Activated CD4-positive, alpha-beta memory T cell treated with anti-CD3 and anti-CD28 coated beads for 36 hours (primary cell): ENCODE data around the gene RORC. TPM values are rescaled to one million over a fixed set of nuclear protein-coding genes. Genes with fewer than 3 reads are reported as not detected.
A peak's percentile ranks its signal among the peaks of the same experiment; 100 is the strongest.

ENCODE experiments used
- CTCF ChIA-PET: fragments of 350-600 bp; sonication (Branson Sonifier 250); formaldehyde crosslinking; loops from one replicate; lab custom pipeline; 2021; ENCODE audit warnings: antibody characterized with exemption, inconsistent platforms; lab: Charles Lee
- POLR2A ChIA-PET: fragments of 350-600 bp; sonication (Branson Sonifier 250); formaldehyde crosslinking; loops from one replicate; lab custom pipeline; 2021; ENCODE audit warnings: antibody characterized with exemption; lab: Charles Lee
- DNase-seq: peaks from one replicate; pipeline ENCODE4 v3.0.0-alpha.2; 2020
- H3K27ac Mint-ChIP-seq: one replicate; pipeline ENCODE4 v1.8.0; 2021; ENCODE audit warnings: mixed read lengths
- H3K27me3 Mint-ChIP-seq: one replicate; pipeline ENCODE4 v1.8.0; 2021; ENCODE audit warnings: mixed read lengths
- H3K36me3 Mint-ChIP-seq: one replicate; pipeline ENCODE4 v1.8.0; 2021; ENCODE audit warnings: mixed read lengths
- H3K4me1 Mint-ChIP-seq: one replicate; pipeline ENCODE4 v1.8.0; 2021; ENCODE audit warnings: low read depth, mixed read lengths
- H3K4me3 Mint-ChIP-seq: one replicate; pipeline ENCODE4 v1.8.0; 2021; ENCODE audit warnings: mild to moderate bottlenecking, mixed read lengths
- H3K9me3 Mint-ChIP-seq: one replicate; pipeline ENCODE4 v1.8.0; 2021; ENCODE audit warnings: mixed read lengths
- intact Hi-C: fragments of 100-400 bp; cut with micrococcal nuclease; formaldehyde crosslinking; loops from one replicate; pipeline ENCODE4 v1.15.1; 2023
- total RNA-seq, 2 experiments: library from RNA; stranded (reverse); gene quantifications; one replicate each; pipeline ENCODE4 v1.2.3, GENCODE V29; 2021

The RORC gene
- total RNA-seq, 2 experiments from 2014 or later = 9.9 to 10.9 TPM

DNA sequence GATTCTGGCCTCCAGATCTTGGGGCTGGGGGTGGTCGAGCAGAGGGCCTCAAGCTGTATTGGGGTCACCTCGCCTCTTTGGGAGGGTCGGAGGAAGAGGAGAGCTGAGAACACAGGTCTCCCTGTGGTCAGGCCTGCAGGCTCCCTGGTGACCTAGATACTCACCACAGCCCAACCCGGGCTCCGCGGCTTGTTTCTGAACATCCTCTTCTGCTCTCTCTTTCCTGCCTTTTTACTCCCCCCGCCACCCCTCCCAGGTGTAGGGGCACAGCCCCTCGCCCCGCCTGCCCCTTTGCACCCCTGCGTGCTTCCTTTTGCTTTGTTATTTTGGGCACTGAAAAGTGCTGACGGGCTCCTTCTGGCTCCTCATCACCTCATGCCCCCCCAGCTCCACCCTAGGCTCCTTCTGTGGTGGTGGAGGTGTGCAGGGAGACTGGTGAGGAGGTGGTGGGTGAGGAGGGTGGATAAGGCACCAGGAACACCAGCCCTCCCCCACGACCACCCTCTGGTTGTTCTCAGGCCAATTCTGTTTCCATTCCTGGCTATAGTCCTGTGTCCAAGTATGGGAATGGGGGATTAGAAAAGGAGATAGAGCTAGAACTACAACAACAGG, 15.8 kb downstream of the RORC start:
- Mint-ChIP-seq H3K27ac (peak overlapping the region; percentile 44), H3K4me3 (no peak overlapping the region), H3K27me3 (no peaks in the 10 kb centered on the region), H3K4me1 (peaks cover 57% of the 10 kb centered on the region), H3K9me3 (no peaks in the 10 kb centered on the region), H3K36me3 (no peaks in the 10 kb centered on the region)
- CTCF ChIA-PET = interaction anchor here (1.7 kb wide), 1 partner anchor 222 kb away, joined by 3 read pairs; no protein-coding TSS in a partner anchor
- intact Hi-C loops = no loop called here
- POLR2A ChIA-PET = interaction anchor here (0.5 kb wide), 1 partner anchor 373 kb away, joined by 3 read pairs; no protein-coding TSS in a partner anchor
- peak; percentile 55 for DNase-seq

DNA sequence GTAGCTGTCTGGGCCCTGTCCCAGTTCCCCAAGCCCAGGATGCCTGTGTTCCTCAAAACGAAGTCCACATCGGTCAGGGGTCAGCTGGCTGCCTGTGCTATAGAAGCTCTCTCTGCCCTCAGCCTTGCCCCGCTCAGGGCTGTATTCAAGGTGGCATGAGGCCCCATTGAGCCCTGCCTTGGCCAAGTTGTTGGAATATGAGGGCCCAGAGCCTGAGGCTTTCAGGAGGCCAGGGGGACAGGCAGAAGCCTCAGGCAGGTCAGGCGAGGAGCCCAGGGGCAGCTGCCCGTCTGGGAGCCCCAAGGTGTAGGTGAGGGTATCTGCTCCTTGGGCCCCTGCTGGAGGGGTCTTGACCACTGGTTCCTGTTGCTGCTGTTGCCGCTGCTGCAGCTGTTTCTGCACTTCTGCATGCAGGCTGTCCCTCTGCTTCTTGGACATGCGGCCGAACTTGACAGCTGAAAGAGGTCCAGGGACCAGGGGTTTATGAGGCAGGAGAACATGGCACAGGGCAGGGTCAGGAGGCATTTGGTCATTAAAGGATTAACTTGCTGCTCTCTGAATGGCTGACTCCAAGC, 16.5 kb downstream of the RORC start:
- Mint-ChIP-seq H3K27me3 (no peaks in the 10 kb centered on the region), H3K4me3 (no peak overlapping the region), H3K4me1 (peaks cover 49% of the 10 kb centered on the region), H3K9me3 (no peaks in the 10 kb centered on the region), H3K27ac (peak overlapping the region; percentile 44), H3K36me3 (no peaks in the 10 kb centered on the region)
- ChIA-PET CTCF (interaction anchor here (0.6 kb wide), 1 partner anchor 20 kb away, joined by 3 read pairs; no protein-coding TSS in a partner anchor), POLR2A (no interaction called here)
- no peak for DNase-seq
- intact Hi-C loops = no loop called here

DNA sequence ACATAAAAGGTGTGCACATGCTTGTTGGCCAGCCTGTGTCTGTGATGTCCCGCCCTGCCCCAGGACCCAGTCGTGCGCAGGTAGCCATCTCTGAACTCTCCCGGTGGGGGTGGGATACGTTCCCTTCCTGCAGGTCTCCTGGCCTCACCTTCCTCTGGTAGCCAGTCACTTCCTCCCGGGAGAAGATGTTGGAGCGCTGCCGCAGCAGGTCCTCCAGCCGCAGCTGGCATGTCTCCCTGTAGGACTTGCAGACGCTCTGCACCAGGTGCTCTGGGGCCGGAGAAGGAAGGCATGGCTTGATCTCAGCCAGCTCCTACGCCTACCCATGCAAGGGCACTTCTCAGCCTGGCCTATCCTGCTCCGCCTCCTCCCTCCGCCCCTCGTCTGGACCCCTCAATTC, 17.2 kb downstream of the RORC start:
- H3K9me3 Mint-ChIP-seq = no peaks in the 10 kb centered on the region
- H3K27me3 Mint-ChIP-seq = no peaks in the 10 kb centered on the region
- CTCF ChIA-PET = interaction anchor here (0.6 kb wide), 1 partner anchor 19 kb away, joined by 3 read pairs; no protein-coding TSS in a partner anchor
- peaks cover 43% of the 10 kb centered on the region for H3K4me1 Mint-ChIP-seq
- no peak overlapping the region for H3K4me3 Mint-ChIP-seq
- POLR2A ChIA-PET = no interaction called here
- intact Hi-C loops = no loop called here
- no peak overlapping the region for H3K27ac Mint-ChIP-seq
- no peaks in the 10 kb centered on the region for H3K36me3 Mint-ChIP-seq
- DNase-seq = no peak

DNA sequence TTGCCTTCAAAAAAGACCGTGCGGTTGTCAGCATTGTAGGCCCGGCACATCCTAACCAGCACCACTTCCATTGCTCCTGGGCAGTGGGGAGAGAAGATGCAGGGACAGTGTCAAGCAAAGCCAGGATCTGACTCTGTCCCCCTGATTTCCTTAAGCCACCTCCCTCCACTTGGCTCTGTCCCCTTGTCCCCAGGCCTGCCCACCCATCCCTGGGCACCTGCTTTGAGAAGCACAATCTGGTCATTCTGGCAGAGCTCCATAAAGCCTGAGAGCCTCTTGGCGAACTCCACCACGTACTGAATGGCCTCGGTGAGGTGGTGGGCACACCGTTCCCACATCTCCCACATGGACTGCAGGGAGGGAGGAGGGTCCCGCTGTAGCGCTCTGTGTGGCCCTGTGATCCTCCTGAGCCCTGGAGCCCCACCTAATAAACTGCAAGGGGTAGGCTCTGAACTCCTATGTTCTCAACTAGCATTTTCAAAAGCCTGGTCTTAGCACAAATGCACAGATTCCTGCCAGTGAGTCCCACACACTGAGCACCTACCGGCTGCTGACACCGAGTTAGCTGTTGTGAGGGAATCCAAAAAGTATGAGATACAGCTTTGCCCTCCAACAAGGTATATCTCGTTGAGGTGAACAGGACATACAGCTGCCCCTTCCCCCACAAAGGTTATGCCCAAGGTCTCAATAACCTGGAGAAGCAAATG, 18.2 kb downstream of the RORC start:
- Mint-ChIP-seq H3K4me1 (peaks cover 36% of the 10 kb centered on the region), H3K27ac (no peak overlapping the region), H3K4me3 (no peak overlapping the region), H3K9me3 (no peaks in the 10 kb centered on the region), H3K36me3 (no peaks in the 10 kb centered on the region), H3K27me3 (no peaks in the 10 kb centered on the region)
- intact Hi-C loops = no loop called here
- DNase-seq = no peak
- ChIA-PET CTCF (interaction anchor here (1.5 kb wide), 1 partner anchor 22 kb away, joined by 3 read pairs; no protein-coding TSS in a partner anchor), POLR2A (no interaction called here)

DNA sequence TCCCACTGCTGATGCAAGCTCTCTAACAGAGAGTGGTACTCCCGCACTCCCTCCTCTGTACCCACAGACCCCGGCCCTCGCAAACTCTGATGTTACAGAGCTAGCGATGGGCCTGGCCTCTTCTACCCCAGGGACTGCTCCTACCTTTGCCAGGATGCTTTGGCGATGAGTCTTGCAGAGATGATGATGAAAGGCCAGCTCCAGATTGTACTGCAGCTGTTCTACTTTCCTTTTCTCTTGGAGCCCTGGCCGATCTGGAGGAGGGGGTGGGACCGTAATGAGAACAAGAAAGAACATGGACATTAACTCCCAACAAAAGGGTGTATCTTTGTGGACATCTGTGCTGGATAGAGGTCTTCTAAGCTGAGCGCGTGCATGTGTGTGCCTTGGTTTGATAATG, 20.4 kb downstream of the RORC start:
- H3K36me3 Mint-ChIP-seq = no peaks in the 10 kb centered on the region
- H3K9me3 Mint-ChIP-seq = no peaks in the 10 kb centered on the region
- no peaks in the 10 kb centered on the region for H3K27me3 Mint-ChIP-seq
- DNase-seq = no peak
- intact Hi-C loops = no loop called here
- H3K4me1 Mint-ChIP-seq = peaks cover 23% of the 10 kb centered on the region
- ChIA-PET POLR2A (interaction anchor here (1.2 kb wide), 1 partner anchor 16 kb away, joined by 4 read pairs; no protein-coding TSS in a partner anchor), CTCF (interaction anchor here (1.2 to 1.4 kb wide), 2 partner anchors 10 to 25 kb away, joined by 3 to 5 read pairs; no protein-coding TSS in a partner anchor)
- H3K4me3 Mint-ChIP-seq = no peak overlapping the region
- H3K27ac Mint-ChIP-seq = no peak overlapping the region

DNA sequence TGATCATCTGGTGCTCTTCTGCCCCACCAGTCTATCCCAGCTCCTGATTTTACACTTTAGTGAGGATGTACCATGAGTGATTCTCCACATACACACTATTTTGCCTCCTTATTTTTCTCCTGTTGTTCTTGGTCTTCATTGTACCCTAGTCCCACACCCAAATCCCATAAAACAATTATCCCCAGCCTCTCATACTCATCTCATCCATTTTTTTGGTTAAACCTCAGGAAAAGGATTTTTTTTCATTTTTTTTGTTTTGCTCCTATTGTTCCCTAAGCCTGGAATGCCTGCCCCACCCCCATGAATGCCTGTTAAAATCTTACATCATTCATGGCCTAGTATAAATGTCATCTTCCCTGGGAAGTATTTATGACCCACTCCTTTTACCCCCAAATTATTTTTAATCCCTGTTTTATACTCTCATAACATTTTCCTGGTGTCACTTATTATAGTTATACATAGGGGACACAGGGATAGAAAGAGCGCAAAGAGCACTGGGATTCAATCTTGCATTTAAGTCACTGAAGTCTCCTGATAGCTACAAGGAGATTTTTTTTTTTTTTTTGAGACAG, 21.5 kb downstream of the RORC start:
- ChIA-PET POLR2A (no interaction called here), CTCF (no interaction called here)
- H3K27me3 Mint-ChIP-seq = no peaks in the 10 kb centered on the region
- no peaks in the 10 kb centered on the region for H3K9me3 Mint-ChIP-seq
- intact Hi-C loops = no loop called here
- H3K36me3 Mint-ChIP-seq = no peaks in the 10 kb centered on the region
- H3K4me1 Mint-ChIP-seq = peaks cover 12% of the 10 kb centered on the region
- H3K27ac Mint-ChIP-seq = no peak overlapping the region
- no peak for DNase-seq
- no peak overlapping the region for H3K4me3 Mint-ChIP-seq

DNA sequence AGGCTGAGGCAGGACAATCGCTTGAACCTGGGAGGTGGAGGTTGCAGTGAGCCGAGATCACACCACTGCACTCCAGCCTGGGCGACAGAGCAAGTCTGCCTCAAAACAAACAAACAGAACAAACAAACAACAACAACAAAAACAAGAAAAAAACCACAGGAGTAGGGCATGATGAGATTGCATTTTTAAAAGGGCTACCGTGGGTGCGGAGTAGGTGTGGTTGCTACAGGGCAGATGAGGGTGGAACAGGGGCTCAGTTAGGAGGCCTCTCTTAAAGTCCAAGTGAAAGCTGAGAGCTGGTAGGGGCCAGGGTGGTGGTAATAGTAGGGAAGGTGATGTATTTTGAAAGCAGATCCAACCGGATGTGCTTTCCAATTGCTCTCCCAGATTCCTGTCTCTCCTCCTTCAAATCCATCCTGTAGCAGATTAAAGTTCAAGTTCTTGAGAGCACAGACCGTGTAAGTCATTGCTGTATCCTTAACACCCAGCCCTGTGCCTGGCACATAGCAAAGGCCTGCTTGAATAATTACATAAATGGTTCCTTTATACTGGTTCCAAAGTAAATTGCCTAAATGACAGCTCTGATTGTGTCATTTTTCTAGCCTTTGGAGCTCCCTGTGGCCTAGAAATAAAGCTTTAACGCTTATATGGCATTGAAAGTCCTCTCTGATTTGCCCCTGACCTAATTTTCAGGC, 22.2 kb downstream of the RORC start:
- no peaks in the 10 kb centered on the region for H3K36me3 Mint-ChIP-seq
- H3K4me3 Mint-ChIP-seq = no peak overlapping the region
- no peak for DNase-seq
- H3K27me3 Mint-ChIP-seq = no peaks in the 10 kb centered on the region
- H3K27ac Mint-ChIP-seq = no peak overlapping the region
- ChIA-PET POLR2A (no interaction called here), CTCF (no interaction called here)
- intact Hi-C loops = no loop called here
- H3K9me3 Mint-ChIP-seq = no peaks in the 10 kb centered on the region
- peaks cover 7% of the 10 kb centered on the region for H3K4me1 Mint-ChIP-seq

DNA sequence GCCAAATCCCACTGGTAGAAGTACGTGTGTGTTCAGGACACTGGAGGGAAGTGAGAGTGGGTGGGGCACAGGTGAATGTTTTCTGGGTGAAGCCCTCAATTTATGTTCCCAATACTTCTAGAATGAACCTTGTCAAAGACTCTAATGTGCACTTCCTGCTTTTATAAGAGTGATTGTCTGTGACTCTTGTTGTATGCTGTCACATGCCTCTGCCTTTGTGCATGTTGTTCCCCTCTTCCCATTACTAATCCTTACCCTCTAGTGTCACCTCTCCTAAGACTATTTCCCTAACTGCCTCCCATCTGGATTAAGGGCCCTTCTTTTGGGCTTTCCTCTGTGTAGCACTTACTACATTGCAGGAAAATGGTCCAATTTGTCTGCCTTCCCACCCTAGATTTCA, 23.8 kb downstream of the RORC start:
- DNase-seq = no peak
- Mint-ChIP-seq H3K9me3 (no peaks in the 10 kb centered on the region), H3K36me3 (no peaks in the 10 kb centered on the region), H3K27ac (no peak overlapping the region), H3K27me3 (no peaks in the 10 kb centered on the region), H3K4me1 (peaks cover 3% of the 10 kb centered on the region), H3K4me3 (no peak overlapping the region)
- intact Hi-C loops = no loop called here
- ChIA-PET POLR2A (no interaction called here), CTCF (no interaction called here)

DNA sequence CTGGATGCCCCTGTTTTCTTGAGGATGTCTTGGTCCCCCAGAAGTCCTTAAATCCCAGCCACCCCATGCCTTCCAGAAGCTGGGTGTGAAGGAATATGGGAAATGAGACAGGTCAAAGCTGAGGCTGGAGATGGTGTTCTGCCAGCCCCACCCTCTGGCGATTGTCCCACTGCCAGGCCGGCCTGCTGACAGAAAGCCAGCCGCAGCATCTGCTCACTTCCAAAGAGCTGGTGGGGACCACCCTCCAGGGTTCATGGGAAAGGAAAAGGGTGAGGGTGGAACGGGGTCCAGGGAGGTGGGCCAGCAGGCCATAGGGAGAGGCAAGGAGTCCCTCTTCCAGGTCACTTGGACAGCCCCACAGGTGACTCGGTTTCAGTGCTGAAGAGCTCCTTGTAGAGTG, 24.5 kb downstream of the RORC start:
- Mint-ChIP-seq H3K9me3 (no peaks in the 10 kb centered on the region), H3K36me3 (no peaks in the 10 kb centered on the region), H3K4me3 (no peak overlapping the region), H3K4me1 (no peaks in the 10 kb centered on the region), H3K27ac (no peak overlapping the region), H3K27me3 (no peaks in the 10 kb centered on the region)
- intact Hi-C loops = no loop called here
- ChIA-PET POLR2A (no interaction called here), CTCF (interaction anchor here (1.2 kb wide), 1 partner anchor 72 kb away, joined by 3 read pairs; no protein-coding TSS in a partner anchor)
- no peak for DNase-seq

DNA sequence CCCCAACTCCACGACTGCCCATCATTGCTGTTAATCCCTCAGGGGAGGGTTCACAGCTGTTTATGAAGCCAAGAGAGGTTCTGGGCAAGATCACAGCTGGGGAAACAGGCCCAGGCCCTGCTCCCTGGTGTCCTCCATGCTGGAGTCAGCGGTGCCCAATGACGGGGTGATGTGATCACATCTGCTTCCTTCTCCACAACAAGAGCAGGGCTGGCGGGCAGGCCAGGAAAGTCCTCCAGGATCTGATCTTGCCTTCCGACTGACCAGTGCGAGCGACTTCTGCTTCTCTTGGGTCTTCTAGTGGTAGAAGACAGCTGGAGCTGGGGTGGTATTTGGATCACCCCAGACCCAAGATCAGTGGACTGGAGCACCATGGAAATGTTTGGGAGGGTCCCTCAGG, 25.4 kb downstream of the RORC start:
- ChIA-PET POLR2A (no interaction called here), CTCF (interaction anchor here (0.6 to 1.2 kb wide), 2 partner anchors 71 to 1563 kb away, joined by 3 read pairs; no protein-coding TSS in a partner anchor)
- no peaks in the 10 kb centered on the region for H3K4me1 Mint-ChIP-seq
- DNase-seq = no peak
- intact Hi-C loops = no loop called here
- no peaks in the 10 kb centered on the region for H3K27me3 Mint-ChIP-seq
- no peak overlapping the region for H3K4me3 Mint-ChIP-seq
- no peaks in the 10 kb centered on the region for H3K9me3 Mint-ChIP-seq
- H3K27ac Mint-ChIP-seq = no peak overlapping the region
- no peaks in the 10 kb centered on the region for H3K36me3 Mint-ChIP-seq

DNA sequence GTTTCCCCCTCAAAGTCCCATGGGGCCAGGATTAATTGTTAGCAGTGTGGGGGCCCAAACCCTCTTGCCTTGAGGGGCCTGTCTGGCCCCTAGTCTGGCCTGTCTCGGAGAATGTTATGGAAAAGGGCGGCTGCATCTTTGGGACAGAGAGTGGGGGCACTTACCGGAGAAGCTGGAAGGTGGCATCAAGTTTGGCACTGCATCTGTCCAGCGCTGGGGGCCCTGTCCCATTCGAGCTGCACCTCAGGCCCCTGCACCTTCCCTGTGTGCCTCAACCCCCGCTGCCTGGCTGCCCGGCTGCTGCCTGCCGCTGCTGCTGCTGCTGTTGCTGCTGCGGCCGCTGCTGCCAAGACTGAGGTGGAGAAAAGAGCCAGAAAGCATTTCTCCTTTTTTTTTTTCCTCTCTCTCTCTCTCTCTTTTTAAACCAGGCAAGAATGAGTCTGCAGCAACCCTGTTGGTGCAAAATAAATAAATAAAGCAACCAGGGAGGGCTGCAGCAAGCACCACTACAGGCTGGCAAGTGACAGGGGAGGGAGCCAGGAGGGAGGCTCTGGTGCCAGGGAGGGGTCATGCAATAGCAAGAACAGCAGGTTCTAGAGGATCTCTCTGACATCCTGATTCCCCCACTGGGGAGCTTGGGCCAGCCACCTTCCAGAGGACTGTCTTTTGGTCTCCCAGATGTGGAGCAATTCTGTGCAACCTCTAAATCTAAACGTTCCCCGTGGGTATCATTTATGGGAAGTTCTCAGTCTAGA, 26.4 kb downstream of the RORC start, which contains the start of gene LINGO4:
Gene LINGO4, minus strand, starts transcription at position 354 of the 755 bp plus-strand sequence. CDS start 2,715 bp downstream, outside the sequence.
- Mint-ChIP-seq H3K36me3 (no peaks in the 10 kb centered on the region), H3K27ac (no peak within 1 kb of the TSS), H3K9me3 (no peaks in the 10 kb centered on the region), H3K27me3 (no peaks in the 10 kb centered on the region), H3K4me1 (peaks cover 4% of the 10 kb centered on the region), H3K4me3 (no peak within 1 kb of the TSS)
- intact Hi-C loops = no loop called here
- CTCF ChIA-PET = no interaction called here
- POLR2A ChIA-PET = no interaction called here
- DNase-seq = no peak
